Measurements from ENCODE around the gene CTBP2.

The CTBP2 gene

DNA sequence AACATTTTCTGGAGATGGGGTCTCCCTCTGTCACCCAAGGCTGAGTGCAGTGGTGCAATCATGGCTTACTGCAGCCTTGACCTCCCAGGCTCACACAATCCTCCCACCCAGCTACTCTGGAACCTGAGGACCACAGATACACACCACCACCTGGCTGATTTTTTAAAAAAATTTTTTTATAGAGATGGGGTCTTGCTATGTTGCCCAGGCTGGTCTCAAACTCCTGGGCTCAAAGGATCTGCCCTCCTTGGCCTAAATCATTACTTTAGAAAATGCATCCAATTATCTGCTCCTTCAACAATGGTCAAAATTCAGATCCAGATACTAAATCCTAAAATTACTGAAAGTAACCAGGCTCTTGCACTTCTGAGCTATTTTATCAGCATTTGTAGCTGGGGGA, 55.2 kb downstream of the CTBP2 start:
- DNase-seq = no peak

DNA sequence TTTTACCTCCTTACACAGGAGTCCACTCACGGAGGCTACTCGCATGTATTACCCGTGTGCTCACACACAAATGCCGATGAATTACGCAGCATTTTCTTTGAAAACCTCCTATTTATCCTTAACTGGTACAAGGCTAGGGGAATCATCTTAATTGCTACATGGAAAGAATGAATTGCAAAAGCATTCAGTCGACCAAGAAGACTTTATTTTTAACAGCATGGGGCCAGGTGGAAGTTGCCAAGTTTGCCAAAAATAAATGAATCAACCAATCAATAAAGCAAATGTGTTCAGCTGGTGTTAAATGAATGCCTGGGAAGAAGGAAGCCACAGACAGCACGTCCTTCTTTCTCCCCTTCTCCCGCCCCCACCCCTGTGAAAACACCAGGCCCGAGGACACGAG, 55.8 kb downstream of the CTBP2 start:
- DNase-seq = no peak

DNA sequence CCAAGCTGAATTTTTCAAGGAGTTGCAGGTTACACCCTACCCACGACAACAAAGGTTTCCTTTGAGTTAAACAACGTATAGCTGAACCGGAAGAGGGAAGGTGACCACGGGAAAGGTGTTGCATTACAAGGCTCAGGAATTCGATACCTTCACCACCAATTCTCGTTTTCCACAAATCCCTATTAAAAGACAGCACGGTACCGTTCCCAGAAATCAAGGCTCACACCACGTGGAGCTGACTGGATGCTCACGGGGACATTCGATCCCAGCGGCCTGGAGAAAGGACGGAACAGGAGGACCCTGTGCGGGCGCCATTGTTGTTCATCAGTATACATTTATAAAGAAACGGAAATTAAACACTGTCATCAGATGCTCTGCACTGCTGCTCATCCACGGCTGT, 56.4 kb downstream of the CTBP2 start:
- DNase-seq = no peak

DNA sequence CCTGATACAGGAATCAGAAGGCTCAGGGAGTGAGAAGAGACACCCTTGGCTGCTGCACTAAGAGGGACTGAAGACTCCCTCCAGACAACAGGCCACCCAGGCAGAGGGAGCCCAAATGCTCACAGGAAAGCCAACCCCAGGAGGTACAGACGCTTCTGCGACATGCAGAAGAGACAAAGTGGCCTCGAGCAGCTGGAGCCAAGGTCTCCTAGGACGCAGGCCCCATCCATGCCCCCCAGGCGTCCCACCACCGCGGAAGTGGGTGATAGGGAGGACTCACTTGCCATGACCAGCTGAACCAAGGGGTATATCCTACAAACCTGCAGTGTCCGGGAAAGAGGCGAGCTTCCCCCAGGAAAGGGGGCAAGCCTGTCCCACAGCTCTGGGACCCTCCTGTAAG, 56.9 kb downstream of the CTBP2 start:
- no peak for DNase-seq

DNA sequence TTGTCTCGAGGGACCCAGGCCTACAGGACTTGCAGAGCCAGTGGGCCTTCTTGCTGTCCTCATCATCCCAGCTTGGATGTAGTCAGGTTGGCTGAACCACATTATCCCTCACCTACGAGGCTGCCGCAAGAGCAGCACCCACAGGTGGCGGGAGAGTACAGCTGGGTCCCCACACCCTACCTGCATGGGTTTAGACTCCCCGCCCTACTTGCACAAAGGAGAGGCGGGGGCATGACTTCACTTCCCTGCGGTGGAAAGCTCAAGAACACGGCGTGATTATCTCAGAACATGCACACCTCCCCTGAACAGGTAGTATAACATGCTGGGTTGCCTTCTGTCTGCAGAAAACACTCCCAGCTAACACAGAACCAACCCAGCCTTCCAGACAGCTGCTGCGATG, 57.5 kb downstream of the CTBP2 start:
- DNase-seq = peak in 1 of 14 donors; percentile 72

DNA sequence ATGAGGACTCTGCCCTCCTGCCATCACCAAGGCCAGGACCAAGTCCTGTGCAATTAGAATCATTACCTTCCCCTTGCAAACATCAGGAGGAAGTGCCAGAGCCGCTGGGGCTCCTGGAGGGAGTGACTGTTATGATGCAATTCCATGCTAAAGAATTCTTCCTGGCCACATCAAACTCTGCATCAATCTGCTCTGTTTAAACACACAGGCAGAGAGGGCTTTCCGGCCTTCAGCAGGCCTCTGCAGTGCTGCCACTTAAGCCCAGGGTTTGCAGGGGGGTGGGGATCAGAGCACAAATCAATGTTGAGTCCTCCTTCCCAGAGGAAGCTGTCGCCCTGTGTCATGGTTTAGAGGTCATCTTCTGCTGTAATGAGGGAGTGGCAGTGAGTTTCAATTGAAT, 58.1 kb downstream of the CTBP2 start:
- no peak for DNase-seq

DNA sequence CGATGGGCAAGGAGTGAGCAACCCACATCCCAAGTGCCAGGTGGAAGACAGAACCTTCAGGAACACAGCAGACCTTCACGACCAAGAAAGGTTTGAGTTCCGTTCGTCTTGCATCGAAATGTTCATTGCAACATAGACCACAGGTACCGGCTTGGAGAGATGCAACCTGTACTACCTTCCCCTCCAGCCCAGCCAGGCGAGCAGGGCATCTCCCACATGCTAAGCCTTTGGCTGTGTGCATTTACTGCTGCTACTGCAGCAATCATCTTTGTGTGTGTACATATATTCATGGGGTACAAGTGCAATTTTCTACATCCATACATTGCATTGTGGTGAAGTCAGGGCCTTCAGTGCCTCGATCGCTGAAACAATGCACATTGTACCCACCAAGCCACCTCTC, 58.8 kb downstream of the CTBP2 start:
- no peak for DNase-seq

DNA sequence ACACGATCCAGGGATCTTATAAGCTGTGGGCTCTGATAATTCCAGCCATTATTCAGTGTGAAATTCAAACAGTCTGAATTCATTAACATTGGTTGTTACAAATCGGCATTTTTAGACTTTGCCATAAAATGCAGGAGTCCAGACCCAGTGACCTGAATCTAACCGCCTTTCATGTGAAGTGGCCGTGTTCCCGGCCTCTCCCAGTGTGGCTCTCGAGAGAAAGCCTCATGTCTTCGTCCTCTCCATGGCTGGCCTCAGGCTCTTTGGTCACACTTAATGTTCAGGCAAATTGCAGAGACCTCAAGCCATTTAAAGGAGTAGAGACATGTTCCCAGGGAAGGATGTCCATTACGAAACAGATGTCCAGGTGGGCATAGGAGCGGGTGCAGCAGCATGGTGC, 59.3 kb downstream of the CTBP2 start:
- DNase-seq = peak in 1 of 14 donors; percentile 59

DNA sequence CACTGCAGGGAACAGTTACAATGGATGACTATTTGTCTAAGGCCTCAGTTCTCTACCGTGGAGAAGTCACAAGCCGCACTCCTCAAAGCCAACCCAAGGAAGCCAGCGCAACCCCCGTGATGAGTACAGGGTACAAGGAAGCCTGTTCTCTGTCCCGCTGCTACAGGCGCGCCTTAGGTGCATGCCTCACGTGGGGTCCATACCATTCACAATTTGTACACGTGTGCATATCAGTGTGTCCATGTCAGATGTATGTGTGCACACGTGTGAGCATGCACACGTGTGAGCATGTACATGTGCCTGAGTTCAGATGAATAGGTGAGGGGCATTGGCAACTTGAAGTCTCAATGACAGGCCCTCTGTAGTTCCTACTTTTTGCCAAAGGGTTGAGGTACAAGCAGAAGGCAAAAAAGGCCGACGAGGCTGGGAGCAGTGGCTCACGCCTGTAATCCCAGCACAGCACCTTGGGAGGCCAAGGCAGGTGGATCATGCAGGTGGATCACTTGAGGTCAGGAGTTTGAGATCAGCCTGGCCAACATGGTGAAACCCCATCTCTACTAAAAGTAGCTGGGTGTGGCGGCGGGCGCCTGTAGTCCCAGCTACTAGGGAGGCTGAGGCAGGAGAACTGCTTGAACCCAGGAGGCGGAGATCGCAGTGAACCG, 62.8 kb downstream of the CTBP2 start:
- no peak for DNase-seq

DNA sequence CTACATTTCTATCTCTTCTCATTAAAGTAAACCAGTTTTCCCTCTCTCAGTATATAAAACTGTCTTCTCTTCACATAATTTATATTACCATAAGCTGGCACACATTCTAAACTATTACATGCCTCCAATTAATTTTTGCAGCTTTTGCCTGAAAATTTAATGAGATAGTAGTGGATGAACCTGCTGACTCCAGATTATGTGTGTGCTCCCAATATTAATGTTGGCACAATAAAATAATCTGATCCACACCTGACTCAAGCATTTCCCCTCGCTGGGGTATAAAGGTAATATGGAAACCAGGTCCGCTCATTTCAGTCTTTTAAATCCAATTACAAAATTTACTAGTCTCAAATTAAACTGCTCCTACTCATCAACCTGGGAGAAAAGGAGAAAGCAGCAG, 63.4 kb downstream of the CTBP2 start:
- no peak for DNase-seq

DNA sequence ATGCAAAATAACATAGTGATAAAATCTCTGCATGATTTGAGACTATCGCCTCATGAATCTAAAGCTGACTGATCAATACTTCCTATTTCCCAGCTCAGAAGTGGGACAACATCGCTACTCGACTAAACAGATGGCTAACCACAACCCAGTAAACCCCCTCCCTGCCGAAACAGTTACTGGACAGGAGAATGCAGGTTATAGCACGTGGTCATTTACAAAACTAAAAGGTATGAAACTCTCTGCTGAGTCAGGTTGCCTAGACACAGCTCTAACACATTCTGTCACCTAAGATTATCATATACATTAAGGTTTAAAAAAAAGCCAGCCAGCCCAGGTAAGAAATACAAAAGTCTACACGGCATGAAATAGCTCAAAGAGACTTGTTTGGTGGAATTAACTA, 64.0 kb downstream of the CTBP2 start:
- DNase-seq = no peak

DNA sequence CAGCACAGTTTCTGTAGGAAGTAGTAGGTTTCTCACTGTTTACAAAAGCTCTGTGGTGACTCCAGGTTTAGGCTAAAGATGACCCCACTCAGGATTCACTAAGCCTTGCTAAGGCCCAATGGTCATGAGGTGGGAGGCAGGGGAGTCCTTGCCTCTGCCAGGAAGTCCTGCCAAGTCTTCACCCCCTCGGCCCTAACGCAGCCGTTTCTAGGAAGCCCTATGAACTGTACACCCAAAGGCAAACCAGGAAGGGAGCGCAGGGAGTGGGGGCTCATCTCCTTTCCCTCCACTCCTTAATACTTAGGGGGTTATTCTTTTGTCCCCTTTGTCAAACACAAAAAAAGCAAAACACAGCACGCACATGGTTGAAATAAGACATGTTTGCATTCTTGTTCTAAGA, 64.6 kb downstream of the CTBP2 start:
- no peak for DNase-seq

DNA sequence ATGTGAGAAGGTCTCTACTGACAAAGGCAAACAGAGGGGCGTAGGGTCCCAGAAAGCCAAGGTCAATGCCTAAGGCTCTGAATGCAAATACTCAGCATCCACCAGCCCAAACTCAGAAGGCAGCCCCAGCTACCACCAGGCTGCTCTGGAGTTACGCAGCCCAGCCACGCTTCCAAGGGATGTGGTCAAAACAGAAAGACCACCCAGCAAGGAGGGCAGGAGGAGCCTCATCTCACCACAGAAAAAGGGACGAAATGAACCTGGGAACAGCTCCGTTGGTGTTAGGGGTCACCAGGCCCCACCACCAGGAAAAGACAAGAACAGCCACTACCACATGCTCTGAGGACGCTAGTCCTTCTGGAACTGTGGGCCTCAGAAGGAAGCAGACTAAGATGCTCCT, 65.1 kb downstream of the CTBP2 start:
- no peak for DNase-seq

DNA sequence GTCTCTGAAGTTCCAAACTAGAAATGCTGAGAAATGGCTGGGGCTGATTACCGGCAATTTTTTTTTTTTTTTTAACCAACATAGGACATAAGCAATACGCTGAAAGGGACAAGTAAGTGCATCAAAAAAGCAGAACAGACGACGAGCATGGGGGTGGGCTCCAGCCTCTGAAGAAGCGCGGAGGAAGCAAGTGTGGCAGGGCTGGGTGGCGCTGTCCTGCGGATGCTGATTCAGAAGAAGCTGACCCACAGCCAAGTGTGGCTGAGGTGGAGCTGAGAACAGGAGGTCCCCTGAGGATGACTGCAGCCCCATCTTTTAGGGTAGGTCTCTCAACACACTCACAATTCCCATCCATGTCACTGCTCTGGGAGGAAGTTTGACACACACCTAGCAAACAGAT, 65.6 kb downstream of the CTBP2 start:
- no peak for DNase-seq

DNA sequence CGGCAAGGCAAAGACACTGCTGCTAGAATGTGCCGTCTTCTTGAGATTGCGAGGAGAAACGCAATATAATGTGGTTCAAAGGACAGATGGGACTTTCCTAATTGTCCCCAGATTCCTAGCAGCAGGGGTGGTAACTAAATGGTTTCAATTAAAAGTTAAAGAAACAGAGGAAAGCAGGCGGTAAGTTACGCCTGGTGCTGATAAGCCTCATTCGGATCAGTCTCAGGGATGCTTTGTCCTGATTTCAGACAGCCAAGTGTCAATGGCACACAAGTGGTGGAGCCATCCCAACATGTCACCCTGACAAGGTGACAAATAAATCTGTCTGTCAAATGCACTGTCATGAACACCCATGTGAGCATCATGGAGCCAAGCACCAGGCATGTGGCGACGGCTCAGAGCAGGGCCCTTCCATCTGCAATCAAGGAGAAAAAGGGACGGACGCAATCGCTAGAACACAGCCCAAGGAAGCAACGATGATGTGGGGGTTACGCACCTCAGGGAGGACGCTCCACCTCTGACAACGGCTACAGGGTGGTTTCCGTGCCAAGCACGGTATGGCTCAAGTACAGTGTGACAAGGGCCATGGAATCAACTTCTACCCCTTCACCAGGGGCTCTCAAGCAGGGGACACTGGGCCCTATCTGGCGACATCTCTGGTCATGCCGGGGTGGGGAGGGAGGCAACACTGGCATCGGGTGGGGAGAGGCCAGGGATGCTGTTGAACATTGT, 66.2 kb downstream of the CTBP2 start:
- no peak for DNase-seq

DNA sequence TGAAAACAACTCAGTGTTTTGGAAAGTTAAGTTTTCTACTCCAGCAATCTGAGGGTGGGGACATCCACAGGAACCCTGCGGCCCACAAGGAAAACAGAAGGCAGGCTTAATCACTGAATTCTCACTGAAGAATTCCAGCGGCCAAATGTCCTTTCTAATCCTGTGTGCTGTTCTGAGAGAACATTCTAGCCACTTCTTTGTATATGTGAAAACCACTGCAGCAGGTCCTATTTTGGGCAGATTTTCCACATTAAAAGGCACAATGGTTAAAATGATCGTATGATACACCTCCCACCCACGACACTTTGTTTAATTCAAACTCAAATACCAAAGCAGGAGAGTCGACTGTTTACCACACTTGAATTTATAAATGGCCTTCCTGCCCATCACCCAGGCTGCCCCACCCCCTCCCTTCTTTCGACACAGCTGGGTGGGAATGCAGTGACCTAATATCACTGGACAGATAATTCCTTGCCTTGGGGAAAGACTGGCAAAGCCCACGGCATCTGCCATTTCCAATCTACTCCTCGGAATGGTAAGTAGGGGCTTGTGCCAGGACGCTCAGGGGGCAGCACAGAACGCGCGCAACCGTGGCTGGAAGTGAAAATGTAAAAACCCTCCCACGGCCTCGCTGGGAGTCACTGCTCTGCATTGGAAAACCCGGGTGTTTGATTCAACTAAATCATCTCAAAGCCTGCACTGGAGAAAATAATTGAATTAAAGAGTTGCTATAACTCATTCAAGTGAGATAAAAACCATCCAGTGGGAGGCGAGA, 67.0 kb downstream of the CTBP2 start:
- DNase-seq = peak in 3 of 14 donors; percentile 18 to 36 (median 23)

DNA sequence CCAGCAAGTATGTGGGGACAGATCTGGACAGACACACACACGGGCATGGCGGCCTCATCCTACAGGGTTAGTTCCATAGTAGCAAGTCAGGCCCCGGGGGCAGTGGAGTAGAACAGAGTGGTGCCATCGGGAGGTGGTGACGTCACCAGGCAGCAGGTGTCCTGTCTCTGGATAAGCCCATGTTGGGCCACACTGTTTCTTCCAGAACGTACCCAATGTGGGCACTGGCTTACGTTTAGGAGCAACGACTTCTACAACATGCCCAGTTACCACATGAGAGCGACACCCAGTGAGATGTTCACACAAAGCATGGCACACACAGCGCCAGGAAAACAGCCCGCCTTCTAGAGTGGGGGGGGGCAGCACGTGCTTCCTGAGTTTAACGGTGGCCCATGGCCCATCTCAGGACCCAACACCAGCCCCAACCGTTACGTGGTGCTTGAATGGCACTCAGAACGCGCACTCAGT, 67.8 kb downstream of the CTBP2 start:
- DNase-seq = no peak

DNA sequence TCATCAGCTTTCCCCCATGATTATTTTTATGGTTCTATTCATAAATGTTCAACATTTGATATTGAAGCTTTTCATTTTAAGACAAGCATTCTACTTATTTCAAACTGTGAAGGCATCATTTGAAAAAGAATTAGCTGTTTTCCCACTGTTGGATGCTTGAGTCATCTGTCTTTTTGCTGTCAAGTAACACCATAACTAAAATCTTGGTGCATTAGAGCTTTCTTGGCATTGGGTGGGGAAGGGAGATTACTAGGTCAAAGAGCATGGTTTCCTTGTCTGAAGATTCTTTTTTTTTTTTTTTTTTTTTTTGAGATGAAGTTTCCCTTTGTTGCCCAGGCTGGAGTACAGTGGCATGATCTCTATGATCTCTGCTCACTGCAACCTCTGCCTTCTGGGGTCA, 68.5 kb downstream of the CTBP2 start:
- no peak for DNase-seq

DNA sequence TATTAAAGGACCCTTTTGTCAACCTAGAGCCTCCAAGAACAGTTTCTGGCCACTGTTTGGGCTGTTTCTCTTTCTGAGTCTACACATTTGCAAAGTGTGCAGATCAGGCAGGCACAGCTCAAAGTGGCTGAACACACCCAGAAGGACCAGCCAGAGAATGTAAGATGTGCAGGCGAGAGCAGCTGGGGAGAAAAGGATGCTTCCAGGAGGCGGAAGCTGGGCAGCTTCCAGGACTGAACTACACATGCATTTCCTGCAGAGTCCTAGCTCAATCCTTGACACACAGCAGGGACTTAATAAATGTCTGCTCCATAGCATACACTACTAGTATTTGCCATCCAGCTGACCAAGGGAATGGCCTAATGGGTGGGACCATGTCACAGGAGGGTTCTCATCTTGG, 70.9 kb downstream of the CTBP2 start:
- DNase-seq = no peak

DNA sequence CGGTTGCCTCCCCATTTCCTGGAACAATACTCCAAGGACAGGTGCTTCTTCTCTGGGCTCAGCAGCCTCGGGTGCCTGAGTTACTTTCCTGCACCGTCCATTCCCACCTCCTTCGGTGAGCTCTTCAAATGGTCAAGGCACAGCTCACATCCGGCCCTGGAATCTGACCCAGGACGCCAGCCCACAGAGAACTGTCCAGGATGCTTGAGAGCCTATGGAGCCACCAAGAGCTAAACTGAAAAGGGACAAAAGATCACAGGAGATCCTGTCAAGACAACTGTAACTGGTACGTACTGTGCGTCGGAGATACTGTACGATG, 72.5 kb downstream of the CTBP2 start:
- no peak for DNase-seq

DNA sequence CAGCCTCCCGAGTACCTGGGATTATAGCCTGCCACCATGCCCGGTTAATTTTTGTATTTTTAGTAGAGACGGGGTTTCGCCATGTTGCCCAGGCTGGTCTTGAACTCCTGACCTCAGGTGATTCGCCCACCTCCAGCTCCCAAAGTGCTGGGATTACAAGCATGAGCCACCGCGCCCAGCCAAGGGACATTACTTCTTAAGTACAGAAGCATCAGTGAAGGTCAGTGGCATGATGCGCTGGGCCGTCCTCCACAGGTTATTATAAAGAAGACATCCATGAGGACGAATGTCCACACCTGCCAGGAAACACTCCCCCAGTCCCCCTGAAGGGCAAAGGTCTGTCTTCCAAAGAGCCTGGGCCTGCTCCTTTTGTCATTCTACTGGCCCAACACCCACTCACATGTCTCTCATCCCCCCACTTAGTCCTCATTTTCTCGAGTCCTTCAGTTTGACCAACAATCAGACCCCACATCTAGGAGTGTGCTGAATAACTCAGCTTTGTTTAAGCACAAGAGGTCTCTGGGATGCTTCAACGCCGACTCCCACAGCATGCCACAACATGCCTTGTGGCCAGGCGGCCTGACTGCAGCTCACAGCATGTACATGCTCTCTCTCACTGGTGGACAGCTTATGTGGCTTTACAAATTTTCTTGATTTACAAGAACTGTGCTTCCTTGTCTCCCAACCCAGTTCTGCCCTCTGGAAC, 73.0 kb downstream of the CTBP2 start:
- DNase-seq = no peak

DNA sequence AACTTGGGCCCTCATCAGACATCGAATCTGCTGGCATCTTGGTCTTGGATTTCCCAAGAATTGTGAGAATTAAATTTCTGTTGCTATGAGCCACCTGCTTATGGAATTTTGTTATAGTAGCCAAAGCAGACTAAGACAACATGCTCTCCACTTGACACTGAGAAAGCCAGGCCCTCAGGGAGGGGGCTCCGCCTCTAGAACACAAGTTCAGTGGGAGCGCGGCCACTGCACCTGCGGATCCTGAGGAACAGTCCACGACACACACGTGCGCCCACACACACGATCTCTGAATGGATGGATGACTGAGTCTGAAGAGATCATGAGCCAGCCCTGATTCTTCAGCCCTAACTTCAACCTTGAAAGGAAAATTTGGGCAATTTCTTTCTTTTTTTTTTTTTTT, 73.7 kb downstream of the CTBP2 start:
- no peak for DNase-seq

Measured in C1 segment of cervical spinal cord (tissue), 14 donors.